HEK293 (cell line): Measurements from ENCODE around the gene BCAN.

Source experiments
- BCL11B ChIP-seq: fragments of 450-650 bp; formaldehyde crosslinking; IDR thresholded peaks from 2 replicates; pipeline ENCODE4 v1.5.1; 2016; ENCODE audit warnings: low read depth, missing biosample characterization, missing genetic modification characterization
- GFI1B ChIP-seq: fragments of 450-650 bp; formaldehyde crosslinking; IDR thresholded peaks from 2 replicates; pipeline ENCODE4 v1.5.1; 2016; ENCODE audit warnings: missing biosample characterization, missing genetic modification characterization
- IKZF3 ChIP-seq: fragments of 450-650 bp; IDR thresholded peaks from 2 replicates; pipeline ENCODE4 v1.5.0; 2018; ENCODE audit warnings: missing biosample characterization, mild to moderate bottlenecking, missing genetic modification characterization, moderate library complexity
- KLF1 ChIP-seq: fragments of 450-650 bp; formaldehyde crosslinking; IDR thresholded peaks from 2 replicates; pipeline ENCODE4 v1.5.1; 2016; ENCODE audit warnings: missing biosample characterization, missing genetic modification characterization
- KLF17 ChIP-seq: fragments of 450-650 bp; formaldehyde crosslinking; IDR thresholded peaks from 2 replicates; pipeline ENCODE4 v1.5.1; 2016; ENCODE audit warnings: missing biosample characterization, missing genetic modification characterization
- OSR2 ChIP-seq: fragments of 450-650 bp; formaldehyde crosslinking; IDR thresholded peaks from 2 replicates; pipeline ENCODE4 v1.5.1; 2016; ENCODE audit warnings: missing biosample characterization, missing genetic modification characterization
- PRDM1 ChIP-seq: fragments of 450-650 bp; formaldehyde crosslinking; IDR thresholded peaks from 2 replicates; pipeline ENCODE4; 2016; ENCODE audit warnings: missing biosample characterization, missing genetic modification characterization
- PRDM10 ChIP-seq: fragments of 450-650 bp; formaldehyde crosslinking; IDR thresholded peaks from 2 replicates; pipeline ENCODE4 v1.5.1; 2016; ENCODE audit warnings: missing biosample characterization, missing genetic modification characterization
- SCRT1 ChIP-seq: fragments of 450-650 bp; formaldehyde crosslinking; IDR thresholded peaks from 2 replicates; pipeline ENCODE4 v1.5.1; 2016; ENCODE audit warnings: missing biosample characterization, missing genetic modification characterization, borderline replicate concordance
- SP2 ChIP-seq: fragments of 450-650 bp; formaldehyde crosslinking; IDR thresholded peaks from 2 replicates; pipeline ENCODE4 v1.5.1; 2016; ENCODE audit warnings: missing biosample characterization, missing genetic modification characterization
- SP3 ChIP-seq: fragments of 450-650 bp; formaldehyde crosslinking; IDR thresholded peaks from 2 replicates; pipeline ENCODE4 v1.5.1; 2016; ENCODE audit warnings: missing biosample characterization, missing genetic modification characterization
- SP7 ChIP-seq: fragments of 450-650 bp; formaldehyde crosslinking; IDR thresholded peaks from 2 replicates; pipeline ENCODE4 v1.5.1; 2016; ENCODE audit warnings: missing biosample characterization, missing genetic modification characterization
- TCF7L2 ChIP-seq: IDR thresholded peaks from 2 replicates; pipeline ENCODE4 v1.6.1; 2011; ENCODE audit warnings: low read depth, mild to moderate bottlenecking, inconsistent platforms, low read length, moderate library complexity, borderline replicate concordance
- YY2 ChIP-seq: fragments of 450-650 bp; formaldehyde crosslinking; IDR thresholded peaks from 2 replicates; pipeline ENCODE4 v1.5.1; 2016; ENCODE audit warnings: missing biosample characterization, missing genetic modification characterization
- ZBTB10 ChIP-seq: fragments of 450-650 bp; formaldehyde crosslinking; IDR thresholded peaks from 2 replicates; pipeline ENCODE4 v1.5.1; 2016; ENCODE audit warnings: missing biosample characterization, missing genetic modification characterization
- ZBTB20 ChIP-seq: fragments of 450-650 bp; formaldehyde crosslinking; IDR thresholded peaks from 2 replicates; pipeline ENCODE4 v1.5.1; 2016; ENCODE audit warnings: missing biosample characterization, missing genetic modification characterization
- ZBTB48 ChIP-seq: fragments of 450-650 bp; formaldehyde crosslinking; IDR thresholded peaks from 2 replicates; pipeline ENCODE4 v1.5.1; 2016; ENCODE audit warnings: missing biosample characterization, missing genetic modification characterization
- ZBTB7A ChIP-seq: fragments of 450-650 bp; formaldehyde crosslinking; IDR thresholded peaks from 2 replicates; pipeline ENCODE4 v1.5.1; 2016; ENCODE audit warnings: low read depth, missing biosample characterization, missing genetic modification characterization
- ZBTB8A ChIP-seq: fragments of 450-650 bp; formaldehyde crosslinking; IDR thresholded peaks from 2 replicates; pipeline ENCODE4 v1.5.1; 2016; ENCODE audit warnings: missing biosample characterization, missing genetic modification characterization
- ZEB2 ChIP-seq: fragments of 450-650 bp; formaldehyde crosslinking; IDR thresholded peaks from 2 replicates; pipeline ENCODE4 v1.5.1; 2016; ENCODE audit warnings: missing biosample characterization, missing genetic modification characterization
- ZFHX2 ChIP-seq: fragments of 450-650 bp; formaldehyde crosslinking; conservative IDR thresholded peaks from 2 replicates; pipeline ENCODE4 v1.5.1; 2016; ENCODE audit warnings: missing biosample characterization, missing genetic modification characterization
- ZIC2 ChIP-seq: fragments of 450-650 bp; formaldehyde crosslinking; IDR thresholded peaks from 2 replicates; pipeline ENCODE4 v1.5.1; 2016; ENCODE audit warnings: missing biosample characterization, missing genetic modification characterization
- ZNF114 ChIP-seq: fragments of 450-650 bp; formaldehyde crosslinking; IDR thresholded peaks from 2 replicates; pipeline ENCODE4 v1.5.0; 2017; ENCODE audit warnings: missing biosample characterization, missing genetic modification characterization
- ZNF214 ChIP-seq: fragments of 450-650 bp; formaldehyde crosslinking; IDR thresholded peaks from 2 replicates; pipeline ENCODE4 v1.5.1; 2017; ENCODE audit warnings: missing biosample characterization, mild to moderate bottlenecking, missing genetic modification characterization, borderline replicate concordance
- ZNF398 ChIP-seq: fragments of 450-650 bp; formaldehyde crosslinking; IDR thresholded peaks from 2 replicates; pipeline ENCODE4 v1.5.1; 2017; ENCODE audit warnings: missing biosample characterization, missing genetic modification characterization
- ZNF596 ChIP-seq: fragments of 450-650 bp; IDR thresholded peaks from 2 replicates; pipeline ENCODE4 v1.5.0; 2018; ENCODE audit warnings: missing biosample characterization, mild to moderate bottlenecking, missing genetic modification characterization, moderate library complexity
- ZNF629 ChIP-seq: fragments of 450-650 bp; formaldehyde crosslinking; IDR thresholded peaks from 2 replicates; pipeline ENCODE4 v1.5.1; 2017; ENCODE audit warnings: missing biosample characterization, missing genetic modification characterization
- ZNF639 ChIP-seq: fragments of 450-650 bp; formaldehyde crosslinking; IDR thresholded peaks from 2 replicates; pipeline ENCODE4 v1.5.1; 2016; ENCODE audit warnings: missing biosample characterization, missing genetic modification characterization
- ZSCAN30 ChIP-seq: fragments of 450-650 bp; IDR thresholded peaks from 2 replicates; pipeline ENCODE4 v1.5.1; 2018; ENCODE audit warnings: missing biosample characterization, mild to moderate bottlenecking, missing genetic modification characterization, moderate library complexity

Gene BCAN

GRCh38 chr1:156692925-156693847 is 51.3 kb downstream of the BCAN start (continued):
- TF ChIP-seq PRDM1 (tag by site-specific recombination) (peak; percentile 85), IKZF3 (tag by site-specific recombination) (0 out of 2 replicates have a peak, but pooled peaks have one; percentile 8), ZBTB7A (tag by site-specific recombination) (no peak), ZBTB8A (tag by site-specific recombination) (peak; percentile 35; the same call in 1 of the 2 replicates), OSR2 (no peak), BCL11B (tag by site-specific recombination) (0 out of 2 replicates have a peak, but pooled peaks have one; percentile 34), YY2 (tag by site-specific recombination) (no peak), ZNF639 (tag by site-specific recombination) (no peak), KLF17 (tag by site-specific recombination) (peak; percentile 44; the same call in 1 of the 2 replicates), SP2 (tag by site-specific recombination) (peak; percentile 47), ZBTB20 (tag by site-specific recombination) (no peak), SCRT1 (tag by site-specific recombination) (no peak), ZSCAN30 (tag by site-specific recombination) (peak; percentile 81), ZNF214 (tag by site-specific recombination) (no peak), ZBTB10 (tag by site-specific recombination) (peak; percentile 86), KLF1 (tag by site-specific recombination) (peak; percentile 84), GFI1B (no peak), SP7 (peak; percentile 22; the same call in 1 of the 2 replicates), ZFHX2 (peak; percentile 76), SP3 (tag by site-specific recombination) (peak; percentile 82), ZEB2 (tag by site-specific recombination) (0 out of 2 replicates have a peak, but pooled peaks have one; percentile 38), PRDM10 (tag by site-specific recombination) (peak; percentile 45; the same call in 1 of the 2 replicates), TCF7L2 (peak; percentile 73; the same call in 1 of the 2 replicates), ZNF114 (tag by site-specific recombination) (no peak), ZNF398 (tag by site-specific recombination) (peak; percentile 77), ZIC2 (tag by site-specific recombination) (0 out of 2 replicates have a peak, but pooled peaks have one; percentile 14), ZNF629 (0 out of 2 replicates have a peak, but pooled peaks have one; percentile 22), ZBTB48 (tag by site-specific recombination) (peak; percentile 40; the same call in 1 of the 2 replicates), ZNF596 (tag by site-specific recombination) (peak; percentile 10; the same call in 1 of the 2 replicates)
